Small intestine (tissue), 7 donors: ENCODE measurements around the gene P4HA3. TPM values are rescaled to one million over a fixed set of nuclear protein-coding genes. Genes with fewer than 3 reads are reported as not detected.

Experiments used
- DNase-seq, 2 donors: peaks; one replicate each; pipeline versions ENCODE4 v3.0.0 to v3.0.0-alpha.2; 2013
- FAIRE-seq: peaks from 2 replicates; lab custom pipeline; 2012; peaks lifted over from hg19 to GRCh38; lab: Jason Lieb, UNC
- H3K27ac ChIP-seq, 3 donors: one replicate each; pipeline ENCODE4 v1.5.1; 2013; ENCODE audit warnings: low read length in 2 of 3, mild to moderate bottlenecking in 2 of 3, control low read depth in 1 of 3, inconsistent platforms in 1 of 3, low read depth in 1 of 3, moderate library complexity in 1 of 3
- H3K27me3 ChIP-seq, 3 donors: one replicate each; pipeline ENCODE4 v1.6.1; 2013; ENCODE audit warnings: low read length in 3 of 3, inconsistent platforms in 1 of 3; ENCODE audit not compliant: control insufficient read depth in 3 of 3, insufficient read depth in 3 of 3
- H3K36me3 ChIP-seq, 3 donors: one replicate each; pipeline ENCODE4 v1.6.1; 2013; ENCODE audit warnings: low read length in 3 of 3, inconsistent platforms in 1 of 3, low read depth in 1 of 3, mild to moderate bottlenecking in 1 of 3, moderate library complexity in 1 of 3; ENCODE audit not compliant: control insufficient read depth in 3 of 3, insufficient read depth in 2 of 3
- H3K4me1 ChIP-seq, 3 donors: one replicate each; pipeline ENCODE4 v1.6.1; 2013; ENCODE audit warnings: low read length in 2 of 3, inconsistent platforms in 1 of 3, low read depth in 1 of 3, mild to moderate bottlenecking in 1 of 3, moderate library complexity in 1 of 3; ENCODE audit not compliant: control insufficient read depth in 3 of 3, insufficient read depth in 2 of 3
- H3K4me3 ChIP-seq, 3 donors: one replicate each; pipeline ENCODE4 v1.5.1; 2013; ENCODE audit warnings: low read length in 3 of 3, control low read depth in 1 of 3, inconsistent platforms in 1 of 3, low read depth in 1 of 3, mild to moderate bottlenecking in 1 of 3, moderate library complexity in 1 of 3
- H3K9me3 ChIP-seq, 2 donors: one replicate each; pipeline ENCODE4 v1.6.1; 2013; ENCODE audit warnings: low read depth in 1 of 2, low read length in 1 of 2; ENCODE audit not compliant: control insufficient read depth in 2 of 2, insufficient read depth in 1 of 2
- WGBS, 3 donors: extraction: QIAGEN DNeasy Blood & Tissue Kit; methylation state at CpG; one replicate each; pipeline ENCODE4 v1.1.7; 2013; 5-methylcytosine and 5-hydroxymethylcytosine counted together
- polyA plus RNA-seq, 4 donors: library from polyadenylated mRNA; stranded (reverse) in 3 of 4; unstranded in 1 of 4; fragments of 200-250 nt in 3 of 4; fragments of 120-200 nt in 1 of 4; gene quantifications; one replicate each; pipeline versions ENCODE4 v1.2.1 to v1.2.3, GENCODE V29; 2013
- donor health status: healthy with polysubstance abuse.
- donor health status: control.
- donor health status: control.
- donor health status: Bipolar disorder and iron deficiency.
- donor health status: healthy.

Gene P4HA3
- polyA plus RNA-seq, 4 donors = 0.53 to 0.66 TPM; not detected in 2

DNA sequence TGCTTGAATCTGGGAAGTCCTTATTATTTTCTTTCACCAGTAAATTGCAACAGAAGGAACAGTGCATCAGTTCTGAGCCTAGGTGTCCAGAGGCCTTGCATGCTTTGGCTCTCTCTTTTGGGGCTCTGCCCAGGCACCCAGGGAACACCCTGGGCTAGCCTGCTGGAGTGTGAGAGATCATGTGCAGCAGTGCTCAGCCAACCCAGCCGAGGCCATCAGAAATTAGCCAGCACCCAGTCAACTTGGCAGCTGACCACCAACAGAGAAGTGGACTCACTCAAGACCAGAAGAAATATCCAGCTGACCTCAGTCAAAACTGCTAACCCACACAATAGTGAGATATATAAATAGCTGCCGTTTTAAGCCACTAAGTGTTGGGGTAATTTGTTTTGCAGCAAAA lies 11.2 kb upstream of the P4HA3 start:
- WGBS, 3 donors = 53 to 91% (median 87%) methylated on average over 2 of the region's 2 CpGs

DNA sequence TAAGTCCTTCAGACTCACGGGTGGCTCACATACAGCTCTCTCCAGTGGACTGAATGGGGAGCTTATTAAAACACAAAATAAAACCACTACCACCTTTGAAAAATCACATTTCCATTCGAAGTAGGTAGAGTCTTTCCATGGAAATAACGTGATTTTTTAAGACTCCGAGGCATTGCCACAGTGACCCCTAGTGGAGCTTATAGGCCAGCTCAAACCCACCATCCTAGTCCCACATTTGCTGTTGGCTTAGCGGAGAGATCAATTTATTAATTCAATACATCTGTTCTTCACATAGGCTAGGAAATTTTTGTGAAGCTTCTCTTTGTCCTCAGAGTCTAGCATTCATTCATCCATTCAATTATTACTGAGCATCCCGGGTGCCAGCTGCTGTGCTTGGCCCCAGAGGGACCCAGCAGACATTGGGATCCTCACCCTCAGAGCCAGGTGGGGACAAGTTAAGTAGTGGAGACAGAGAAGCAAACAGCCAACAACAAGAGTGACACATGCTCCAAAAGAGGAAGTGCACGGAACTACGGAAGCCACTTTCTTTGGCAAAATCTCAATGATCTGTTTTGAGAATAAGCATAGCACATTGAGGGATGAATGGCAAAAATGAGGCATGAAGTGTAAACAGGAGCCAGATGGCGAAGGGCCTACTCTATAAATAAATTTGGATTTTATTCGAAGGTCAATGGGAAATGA lies 10.2 kb upstream of the P4HA3 start:
- 40 to 67% (median 56%) methylated on average over 10 of the region's 10 CpGs for WGBS, 3 donors
- no peak for FAIRE-seq

More for the DNA sequence above, 11.2 kb upstream of the P4HA3 start:
- no peak overlapping the region for H3K27ac ChIP-seq
- FAIRE-seq (no peak), DNase-seq (no peak)
- H3K27me3 ChIP-seq = no peaks in the 10 kb centered on the region
- peaks cover 0 to 9% (median 6%) of the 10 kb centered on the region in 3 donors for H3K4me1 ChIP-seq
- H3K4me3 ChIP-seq = no peak overlapping the region
- H3K36me3 ChIP-seq = no peaks in the 10 kb centered on the region
- no peaks in the 10 kb centered on the region for H3K9me3 ChIP-seq

DNA sequence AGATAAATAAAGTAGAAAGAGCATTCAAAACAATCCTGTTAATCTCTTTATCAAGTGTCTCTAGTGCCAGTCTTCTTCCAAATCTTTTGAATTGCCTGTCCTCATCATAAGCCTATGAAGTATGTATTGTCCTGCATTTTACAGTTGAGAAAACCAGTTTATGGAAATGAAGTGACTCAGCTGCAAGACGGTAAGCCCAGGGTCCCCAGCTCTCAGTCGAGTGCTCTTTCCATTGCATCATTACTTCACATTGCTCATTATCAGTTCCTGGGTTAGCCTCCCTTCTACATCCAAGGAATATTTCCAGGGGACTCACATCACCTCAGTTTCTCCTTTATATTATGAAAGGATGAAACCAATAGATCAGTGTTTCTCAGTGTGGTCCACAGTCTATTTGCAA lies 9.1 kb upstream of the P4HA3 start:
- H3K36me3 ChIP-seq = no peaks in the 10 kb centered on the region
- H3K27me3 ChIP-seq = no peaks in the 10 kb centered on the region
- H3K27ac ChIP-seq = no peak overlapping the region
- FAIRE-seq = no peak
- H3K4me1 ChIP-seq = peaks cover 0 to 2% (median 0%) of the 10 kb centered on the region in 3 donors
- no peak overlapping the region for H3K4me3 ChIP-seq
- peaks cover 0 to 3% of the 10 kb centered on the region in 2 donors for H3K9me3 ChIP-seq
- no peak for DNase-seq
- WGBS, 3 donors = 62 to 69% (median 65%) methylated on average over 2 of the region's 2 CpGs

More for the DNA sequence above, 10.2 kb upstream of the P4HA3 start:
- Histone ChIP-seq H3K4me3 (no peak overlapping the region), H3K9me3 (peaks cover 0 to 3% of the 10 kb centered on the region in 2 donors), H3K27me3 (no peaks in the 10 kb centered on the region), H3K27ac (no peak overlapping the region), H3K4me1 (peaks cover 0 to 9% (median 6%) of the 10 kb centered on the region in 3 donors), H3K36me3 (no peaks in the 10 kb centered on the region)
- DNase-seq = peak; percentile 20 to 27

DNA sequence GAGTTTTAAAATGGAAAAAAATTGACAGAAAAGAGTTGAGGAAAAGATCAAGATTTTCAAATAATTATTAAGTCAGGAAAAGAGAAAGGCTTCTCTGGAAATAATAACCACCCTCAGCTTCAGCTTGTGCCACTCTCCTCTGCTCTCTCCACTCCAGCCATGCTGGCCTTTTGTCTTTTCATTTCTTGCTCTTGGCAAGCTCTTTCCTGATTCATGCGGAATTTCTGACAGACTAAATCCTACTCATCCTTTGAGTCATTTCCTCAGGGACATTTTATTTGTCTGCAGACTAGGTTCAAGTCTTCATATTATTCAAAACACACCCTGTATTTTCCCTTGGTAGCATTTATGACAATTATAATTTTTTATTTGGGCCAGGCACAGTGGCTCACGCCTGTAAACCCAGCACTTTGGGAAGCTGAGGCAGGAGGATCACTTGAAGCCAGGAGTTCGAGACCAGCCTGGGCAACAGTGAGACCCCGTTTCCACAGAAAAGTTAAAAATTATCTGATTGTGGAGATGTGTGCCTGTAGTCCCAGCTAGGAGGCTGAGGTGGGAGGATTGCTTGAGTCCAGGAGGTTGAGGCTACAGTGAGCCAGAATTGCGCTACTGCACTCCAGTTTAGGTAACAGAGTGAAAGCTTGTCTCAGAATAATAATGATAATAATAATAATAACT lies 7.8 kb upstream of the P4HA3 start:
- Histone ChIP-seq H3K27me3 (no peaks in the 10 kb centered on the region), H3K9me3 (peaks cover 0 to 3% of the 10 kb centered on the region in 2 donors), H3K36me3 (no peaks in the 10 kb centered on the region), H3K4me3 (no peak overlapping the region), H3K27ac (peak overlapping the region in 1 of 3 donors; percentile 20), H3K4me1 (no peaks in the 10 kb centered on the region)
- FAIRE-seq (no peak), DNase-seq (no peak)
- WGBS, 3 donors = 76 to 85% (median 83%) methylated on average over 5 of the region's 5 CpGs

GRCh38 chr11:74318241-74318932 lies 6.9 kb upstream of the P4HA3 start:
- H3K36me3 ChIP-seq = no peaks in the 10 kb centered on the region
- H3K9me3 ChIP-seq = peaks cover 0 to 3% of the 10 kb centered on the region in 2 donors
- no peak overlapping the region for H3K4me3 ChIP-seq
- peaks cover 0 to 1% (median 0%) of the 10 kb centered on the region in 3 donors for H3K27me3 ChIP-seq
- FAIRE-seq (no peak), DNase-seq (no peak)
- 79 to 92% (median 91%) methylated on average over 1 of the region's 1 CpG for WGBS, 3 donors
- H3K27ac ChIP-seq = no peak overlapping the region
- H3K4me1 ChIP-seq = no peaks in the 10 kb centered on the region

DNA sequence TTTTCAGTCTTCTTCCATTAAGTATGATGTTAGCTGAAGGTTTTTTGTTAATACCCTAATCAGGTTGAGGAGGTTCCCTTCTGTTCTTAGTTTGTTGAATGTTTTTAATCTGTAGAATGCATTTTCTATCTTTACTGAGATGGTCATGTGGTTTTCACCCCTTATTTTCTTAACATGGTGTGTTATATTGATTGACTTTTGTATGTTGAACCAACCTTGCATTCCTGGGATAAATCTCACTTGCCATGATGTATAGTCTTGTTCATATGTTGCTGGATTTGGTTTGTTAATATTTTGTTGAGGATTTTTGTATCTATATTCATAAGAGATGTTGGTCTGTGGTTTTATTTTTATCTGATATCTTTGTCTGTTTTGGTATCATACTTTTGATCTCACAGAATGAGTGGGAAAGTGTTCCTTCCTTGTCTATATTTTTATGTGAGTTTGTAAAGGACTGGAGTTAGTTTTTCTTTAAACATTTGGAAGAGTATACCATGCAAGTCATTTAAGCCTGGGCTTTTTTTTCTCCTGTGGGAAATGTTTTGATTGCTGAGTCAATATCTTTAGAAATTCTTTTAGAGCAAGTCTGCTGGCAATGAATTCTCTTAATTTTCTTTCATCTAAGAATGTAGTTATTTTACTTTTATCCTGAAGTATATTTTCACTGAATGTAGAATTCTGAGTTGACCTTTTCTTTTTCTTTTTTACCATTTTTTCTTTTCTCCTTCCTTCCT lies 5.5 kb upstream of the P4HA3 start:
- FAIRE-seq (no peak), DNase-seq (no peak)
- no peak overlapping the region for H3K27ac ChIP-seq
- peaks cover 0 to 6% (median 2%) of the 10 kb centered on the region in 3 donors for H3K27me3 ChIP-seq
- no peak overlapping the region for H3K4me3 ChIP-seq
- peaks cover 0 to 3% of the 10 kb centered on the region in 2 donors for H3K9me3 ChIP-seq
- H3K36me3 ChIP-seq = no peaks in the 10 kb centered on the region
- no peaks in the 10 kb centered on the region for H3K4me1 ChIP-seq

- H3K9me3 ChIP-seq = peaks cover 0 to under 1% of the 10 kb centered on the region in 2 donors
Observed at GRCh38 chr11:74312326-74312725, 886 bp upstream of the P4HA3 start.

DNA sequence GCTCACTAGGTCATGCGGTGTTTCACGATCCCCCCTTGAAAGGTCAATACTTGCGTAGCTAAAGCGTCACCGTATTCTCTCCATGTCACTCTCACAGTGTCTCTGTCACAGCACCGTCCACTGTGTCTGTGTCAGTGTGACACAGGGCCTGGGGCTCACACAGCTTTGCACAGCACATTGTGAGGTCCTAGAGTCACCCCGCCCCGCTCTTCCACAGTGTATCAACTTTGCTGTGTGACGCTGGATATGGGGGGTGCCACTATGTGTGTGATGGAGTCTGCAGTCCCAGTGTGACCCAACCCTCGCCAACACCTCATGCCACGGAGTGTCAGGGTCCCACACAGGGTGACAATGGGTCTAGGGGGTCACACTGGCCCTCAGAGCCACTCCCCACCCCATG lies 583 bp downstream of the P4HA3 start:
- no peaks in the 10 kb centered on the region for H3K36me3 ChIP-seq
- FAIRE-seq (no peak), DNase-seq (no peak)
- peak overlapping the region in 2 of 3 donors; percentile 29 to 59 for H3K4me3 ChIP-seq
- H3K27ac ChIP-seq = no peak overlapping the region
- 58 to 74% (median 71%) methylated on average over 11 of the region's 11 CpGs for WGBS, 3 donors
- no peaks in the 10 kb centered on the region for H3K9me3 ChIP-seq
- peaks cover 0 to 33% (median 7%) of the 10 kb centered on the region in 3 donors for H3K27me3 ChIP-seq
- H3K4me1 ChIP-seq = peaks cover 0 to 4% (median 2%) of the 10 kb centered on the region in 3 donors

More at GRCh38 chr11:74312326-74312725, 886 bp upstream of the P4HA3 start:
- Histone ChIP-seq H3K4me1 (peaks cover 0 to 4% (median 2%) of the 10 kb centered on the region in 3 donors), H3K4me3 (no peak overlapping the region), H3K27me3 (peaks cover 0 to 28% (median 7%) of the 10 kb centered on the region in 3 donors), H3K27ac (no peak overlapping the region), H3K36me3 (no peaks in the 10 kb centered on the region)
- DNase-seq (no peak), FAIRE-seq (no peak)
- 92 to 96% (median 94%) methylated on average over 1 of the region's 1 CpG for WGBS, 3 donors
